HG03280 (cell line): ENCODE measurements around the gene RAB35.

Experiments used
- ATAC-seq: cut with Tn5 transposase; IDR thresholded peaks from one replicate; pipeline ENCODE4 v1.9.1; 2021; ENCODE audit warnings: mild to moderate bottlenecking, moderate library complexity; ENCODE audit not compliant: unreplicated experiment

Gene RAB35

GRCh38 chr12:120116441-120116791 is at the start of gene RAB35:
Gene RAB35, minus strand, starts transcription at chr12:120116753. Its CDS starts 103 bp downstream, at chr12:120116650.
- ATAC-seq: peak; percentile 6

GRCh38 chr12:120164293-120164692 is 47.7 kb upstream of the RAB35 start:
- ATAC-seq: no peak

- no peak for ATAC-seq
These were observed 46.2 kb upstream of the RAB35 start for GRCh38 chr12:120162763-120163162.

- ATAC-seq: no peak
These were observed 45.3 kb upstream of the RAB35 start for GRCh38 chr12:120161852-120162251.

- ATAC-seq: no peak
These were observed 43.1 kb upstream of the RAB35 start for GRCh38 chr12:120159509-120160237.

- ATAC-seq: no peak
These were observed 41.8 kb upstream of the RAB35 start for GRCh38 chr12:120158351-120158750.

GRCh38 chr12:120157678-120158077 is 41.1 kb upstream of the RAB35 start:
- ATAC-seq: no peak

- peak; percentile 55 for ATAC-seq
These were observed 40.0 kb upstream of the RAB35 start for GRCh38 chr12:120156315-120157259.

GRCh38 chr12:120155072-120155471 is 38.5 kb upstream of the RAB35 start:
- ATAC-seq: no peak

- ATAC-seq: no peak
These were observed 34.5 kb upstream of the RAB35 start for GRCh38 chr12:120150919-120151525.

GRCh38 chr12:120148011-120148410 is 31.5 kb upstream of the RAB35 start:
- ATAC-seq: no peak

- ATAC-seq: no peak
These were observed 28.6 kb upstream of the RAB35 start for GRCh38 chr12:120145164-120145563.

GRCh38 chr12:120144215-120144614 is 27.7 kb upstream of the RAB35 start:
- ATAC-seq: no peak

- ATAC-seq: no peak
These were observed 25.8 kb upstream of the RAB35 start for GRCh38 chr12:120142231-120142877.

- no peak for ATAC-seq
These were observed 24.8 kb upstream of the RAB35 start for GRCh38 chr12:120141336-120141735.

GRCh38 chr12:120140603-120141002 is 24.1 kb upstream of the RAB35 start:
- no peak for ATAC-seq

- no peak for ATAC-seq
These were observed 23.4 kb upstream of the RAB35 start for GRCh38 chr12:120139958-120140357.

- no peak for ATAC-seq
These were observed 21.8 kb upstream of the RAB35 start for GRCh38 chr12:120138366-120138765.

GRCh38 chr12:120137833-120138232 is 21.3 kb upstream of the RAB35 start:
- ATAC-seq: no peak

GRCh38 chr12:120136093-120136770 is 19.7 kb upstream of the RAB35 start:
- ATAC-seq: no peak
